Activated CD4-positive, alpha-beta memory T cell treated with anti-CD3 and anti-CD28 coated beads for 36 hours (primary cell): Measurements from ENCODE around the gene PDE6D. TPM values are rescaled to one million over a fixed set of nuclear protein-coding genes. Genes with fewer than 3 reads are reported as not detected.

Experiments
- CTCF ChIA-PET: fragments of 350-600 bp; sonication (Branson Sonifier 250); formaldehyde crosslinking; loops from one replicate; lab custom pipeline; 2021; ENCODE audit warnings: antibody characterized with exemption, inconsistent platforms; lab: Charles Lee
- POLR2A ChIA-PET: fragments of 350-600 bp; sonication (Branson Sonifier 250); formaldehyde crosslinking; loops from one replicate; lab custom pipeline; 2021; ENCODE audit warnings: antibody characterized with exemption; lab: Charles Lee
- DNase-seq: peaks from one replicate; pipeline ENCODE4 v3.0.0-alpha.2; 2020
- H3K27ac Mint-ChIP-seq: one replicate; pipeline ENCODE4 v1.8.0; 2021; ENCODE audit warnings: mixed read lengths
- H3K27me3 Mint-ChIP-seq: one replicate; pipeline ENCODE4 v1.8.0; 2021; ENCODE audit warnings: mixed read lengths
- H3K36me3 Mint-ChIP-seq: one replicate; pipeline ENCODE4 v1.8.0; 2021; ENCODE audit warnings: mixed read lengths
- H3K4me1 Mint-ChIP-seq: one replicate; pipeline ENCODE4 v1.8.0; 2021; ENCODE audit warnings: low read depth, mixed read lengths
- H3K4me3 Mint-ChIP-seq: one replicate; pipeline ENCODE4 v1.8.0; 2021; ENCODE audit warnings: mild to moderate bottlenecking, mixed read lengths
- H3K9me3 Mint-ChIP-seq: one replicate; pipeline ENCODE4 v1.8.0; 2021; ENCODE audit warnings: mixed read lengths
- intact Hi-C: fragments of 100-400 bp; cut with micrococcal nuclease; formaldehyde crosslinking; loops from one replicate; pipeline ENCODE4 v1.15.1; 2023
- total RNA-seq, 2 experiments: library from RNA; stranded (reverse); gene quantifications; one replicate each; pipeline ENCODE4 v1.2.3, GENCODE V29; 2021

PDE6D gene
- total RNA-seq: 10 to 100 TPM; 29.5 to 31.1 TPM

- Mint-ChIP-seq H3K9me3 (no peaks in the 10 kb centered on the region), H3K4me3 (peak within 1 kb of the TSS; percentile 89), H3K36me3 (peaks cover 2% of the 10 kb centered on the region), H3K27ac (peak within 1 kb of the TSS; percentile 94), H3K27me3 (no peaks in the 10 kb centered on the region), H3K4me1 (peaks cover 52% of the 10 kb centered on the region)
- intact Hi-C loops: loop anchor here (1.0 to 10.0 kb wide), 7 partner anchors 69 to 774 kb away; partner anchors contain the start of genes EIF4E2, NCL, PTMA and TIGD1
- DNase-seq: peak; percentile 98
- POLR2A ChIA-PET: interaction anchor here (0.6 to 1.3 kb wide), 3 partner anchors 32 to 1118 kb away, joined by 3 to 6 read pairs (median 5); no protein-coding TSS in a partner anchor
- CTCF ChIA-PET: interaction anchor here (0.6 to 1.0 kb wide), 2 partner anchors 74 to 104 kb away, joined by 3 read pairs; no protein-coding TSS in a partner anchor
These were observed at the start of gene PDE6D for GRCh38 chr2:231780909-231781797. PDE6D (minus strand) TSS chr2:231781282; CDS start chr2:231781114, 168 bp downstream.

GRCh38 chr2:231821908-231822307 lies 40.8 kb upstream of the PDE6D start:
- peaks cover 2% of the 10 kb centered on the region for H3K27me3 Mint-ChIP-seq
- intact Hi-C loops: no loop called here
- ChIA-PET POLR2A (no interaction called here), CTCF (no interaction called here)
- DNase-seq: no peak
- no peak overlapping the region for H3K27ac Mint-ChIP-seq
- no peaks in the 10 kb centered on the region for H3K9me3 Mint-ChIP-seq
- H3K36me3 Mint-ChIP-seq: no peaks in the 10 kb centered on the region
- H3K4me3 Mint-ChIP-seq: no peak overlapping the region
- no peaks in the 10 kb centered on the region for H3K4me1 Mint-ChIP-seq

- CTCF ChIA-PET: interaction anchor here (0.6 kb wide), 1 partner anchor 276 kb away, joined by 3 read pairs; no protein-coding TSS in a partner anchor
- intact Hi-C loops: no loop called here
- Mint-ChIP-seq H3K27ac (no peak overlapping the region), H3K27me3 (peaks cover 2% of the 10 kb centered on the region), H3K36me3 (peaks cover 2% of the 10 kb centered on the region), H3K4me1 (no peaks in the 10 kb centered on the region), H3K9me3 (no peaks in the 10 kb centered on the region), H3K4me3 (no peak overlapping the region)
- POLR2A ChIA-PET: no interaction called here
- no peak for DNase-seq
These were observed 39.8 kb upstream of the PDE6D start for GRCh38 chr2:231820786-231821303.

GRCh38 chr2:231819447-231820042 lies 38.5 kb upstream of the PDE6D start:
- H3K27me3 Mint-ChIP-seq: peaks cover 2% of the 10 kb centered on the region
- H3K36me3 Mint-ChIP-seq: peaks cover 4% of the 10 kb centered on the region
- H3K4me3 Mint-ChIP-seq: no peak overlapping the region

GRCh38 chr2:231816327-231817026 lies 35.4 kb upstream of the PDE6D start:
- intact Hi-C loops: no loop called here
- Mint-ChIP-seq H3K27me3 (no peaks in the 10 kb centered on the region), H3K4me1 (no peaks in the 10 kb centered on the region), H3K27ac (no peak overlapping the region), H3K9me3 (no peaks in the 10 kb centered on the region), H3K4me3 (no peak overlapping the region), H3K36me3 (peaks cover 13% of the 10 kb centered on the region)
- DNase-seq: no peak
- CTCF ChIA-PET: interaction anchor here (0.6 kb wide), 1 partner anchor 36 kb away, joined by 3 read pairs; no protein-coding TSS in a partner anchor
- POLR2A ChIA-PET: no interaction called here

More at GRCh38 chr2:231819447-231820042, 38.5 kb upstream of the PDE6D start:
- Mint-ChIP-seq H3K27ac (no peak overlapping the region), H3K4me1 (no peaks in the 10 kb centered on the region), H3K9me3 (no peaks in the 10 kb centered on the region)
- ChIA-PET CTCF (no interaction called here), POLR2A (no interaction called here)
- intact Hi-C loops: no loop called here
- DNase-seq: no peak

GRCh38 chr2:231810905-231811304 lies 29.8 kb upstream of the PDE6D start:
- no peak overlapping the region for H3K27ac Mint-ChIP-seq
- intact Hi-C loops: no loop called here
- POLR2A ChIA-PET: no interaction called here
- no peak overlapping the region for H3K4me3 Mint-ChIP-seq
- CTCF ChIA-PET: no interaction called here
- H3K27me3 Mint-ChIP-seq: no peaks in the 10 kb centered on the region
- H3K9me3 Mint-ChIP-seq: no peaks in the 10 kb centered on the region
- H3K4me1 Mint-ChIP-seq: no peaks in the 10 kb centered on the region
- no peak for DNase-seq
- peaks cover 29% of the 10 kb centered on the region for H3K36me3 Mint-ChIP-seq

- H3K4me1 Mint-ChIP-seq: peaks cover 5% of the 10 kb centered on the region
- no peak for DNase-seq
- POLR2A ChIA-PET: no interaction called here
- CTCF ChIA-PET: interaction anchor here (1.2 kb wide), 1 partner anchor 19 kb away, joined by 3 read pairs; no protein-coding TSS in a partner anchor
- H3K27me3 Mint-ChIP-seq: no peaks in the 10 kb centered on the region
- H3K36me3 Mint-ChIP-seq: peaks cover 25% of the 10 kb centered on the region
- H3K9me3 Mint-ChIP-seq: no peaks in the 10 kb centered on the region
- intact Hi-C loops: no loop called here
- H3K4me3 Mint-ChIP-seq: no peak overlapping the region
- H3K27ac Mint-ChIP-seq: no peak overlapping the region
These were observed 25.9 kb upstream of the PDE6D start for GRCh38 chr2:231807020-231807419.

GRCh38 chr2:231803501-231804138 lies 22.5 kb upstream of the PDE6D start:
- H3K27ac Mint-ChIP-seq: no peak overlapping the region
- no peak overlapping the region for H3K4me3 Mint-ChIP-seq
- CTCF ChIA-PET: no interaction called here
- DNase-seq: no peak
- H3K4me1 Mint-ChIP-seq: peaks cover 5% of the 10 kb centered on the region
- H3K36me3 Mint-ChIP-seq: peaks cover 20% of the 10 kb centered on the region
- intact Hi-C loops: no loop called here
- H3K27me3 Mint-ChIP-seq: no peaks in the 10 kb centered on the region
- no peaks in the 10 kb centered on the region for H3K9me3 Mint-ChIP-seq
- POLR2A ChIA-PET: no interaction called here

- no peaks in the 10 kb centered on the region for H3K27me3 Mint-ChIP-seq
- peaks cover 21% of the 10 kb centered on the region for H3K36me3 Mint-ChIP-seq
- H3K4me3 Mint-ChIP-seq: no peak overlapping the region
- intact Hi-C loops: no loop called here
- ChIA-PET POLR2A (interaction anchor here (1.4 kb wide), 1 partner anchor 86 kb away, joined by 4 read pairs; no protein-coding TSS in a partner anchor), CTCF (interaction anchor here (0.7 to 3.0 kb wide), 10 partner anchors 9 to 639 kb away, joined by 3 to 13 read pairs (median 3); partner anchors contain the start of genes COPS7B and DIS3L2)
- DNase-seq: peak; percentile 61
- no peaks in the 10 kb centered on the region for H3K9me3 Mint-ChIP-seq
- peaks cover 5% of the 10 kb centered on the region for H3K4me1 Mint-ChIP-seq
- no peak overlapping the region for H3K27ac Mint-ChIP-seq
These were observed 19.5 kb upstream of the PDE6D start for GRCh38 chr2:231800493-231801091.

- DNase-seq: no peak
- CTCF ChIA-PET: interaction anchor here (0.8 to 1.4 kb wide), 2 partner anchors 50 to 106 kb away, joined by 3 read pairs; no protein-coding TSS in a partner anchor
- Mint-ChIP-seq H3K9me3 (no peaks in the 10 kb centered on the region), H3K36me3 (peaks cover 35% of the 10 kb centered on the region), H3K4me3 (no peak overlapping the region), H3K27ac (no peak overlapping the region), H3K27me3 (no peaks in the 10 kb centered on the region), H3K4me1 (no peaks in the 10 kb centered on the region)
- POLR2A ChIA-PET: interaction anchor here (0.7 kb wide), 1 partner anchor 595 kb away, joined by 3 read pairs; no protein-coding TSS in a partner anchor
- intact Hi-C loops: no loop called here
These were observed 14.6 kb upstream of the PDE6D start for GRCh38 chr2:231795525-231796327.
